IMR-90 (cell line): ENCODE data around the gene SPDEF.

ENCODE experiments used
- BHLHE40 ChIP-seq: fragments of 150-350 bp; IDR thresholded peaks from 2 replicates; pipeline ENCODE4 v1.6.1; 2016; ENCODE audit warnings: mild to moderate bottlenecking, low read depth, low read length
- CHD1 ChIP-seq: IDR thresholded peaks from 2 replicates; pipeline ENCODE4 v1.6.1; 2012; ENCODE audit warnings: low read depth, low read length, improper control_type of control experiment
- CTCF ChIP-seq: conservative IDR thresholded peaks from 2 replicates; pipeline ENCODE4 v1.5.1; 2012; ENCODE audit warnings: mild to moderate bottlenecking, low read depth, low read length, improper control_type of control experiment
- ELK1 ChIP-seq: fragments of 150-350 bp; IDR thresholded peaks from 2 replicates; pipeline ENCODE4 v1.6.1; 2016; ENCODE audit warnings: low read depth, mild to moderate bottlenecking, low read length, moderate library complexity, borderline replicate concordance
- MAZ ChIP-seq: IDR thresholded peaks from 2 replicates; pipeline ENCODE4 v1.6.1; 2012; ENCODE audit warnings: low read depth, mild to moderate bottlenecking, low read length, improper control_type of control experiment, moderate library complexity, borderline replicate concordance
- POLR2A ChIP-seq: IDR thresholded peaks from 2 replicates; pipeline ENCODE4 v1.6.1; 2012; ENCODE audit warnings: mild to moderate bottlenecking, low read depth, low read length
- RAD21 ChIP-seq: IDR thresholded peaks from 2 replicates; pipeline ENCODE4 v1.6.1; 2012; ENCODE audit warnings: low read length, improper control_type of control experiment
- RFX5 ChIP-seq: IDR thresholded peaks from 2 replicates; pipeline ENCODE4 v1.8.0; 2012; ENCODE audit warnings: low read depth, mild to moderate bottlenecking, low read length, moderate library complexity
- SMC3 ChIP-seq: fragments of 150-350 bp; IDR thresholded peaks from 2 replicates; pipeline ENCODE4 v1.6.1; 2016; ENCODE audit warnings: low read depth, mild to moderate bottlenecking, antibody characterized with exemption, low read length, moderate library complexity
- USF2 ChIP-seq: fragments of 150-350 bp; IDR thresholded peaks from 2 replicates; pipeline ENCODE4 v1.6.1; 2017; ENCODE audit warnings: mild to moderate bottlenecking, antibody characterized with exemption, low read length, low read depth

- TF ChIP-seq SMC3, result no peak
- TF ChIP-seq CHD1, result no peak
- TF ChIP-seq CTCF, result no peak
- TF ChIP-seq RAD21, result no peak
- no peak for TF ChIP-seq POLR2A
- no peak for TF ChIP-seq RFX5
- TF ChIP-seq BHLHE40, result no peak
- TF ChIP-seq USF2, result no peak
- no peak for TF ChIP-seq ELK1
- no peak for TF ChIP-seq MAZ
These were observed 62.8 kb downstream of the SPDEF start for GRCh38 chr6:34493344-34493743.
